Panc1 (cell line): ENCODE results near the gene RMDN3. TPM values are rescaled to one million over a fixed set of nuclear protein-coding genes. Genes with fewer than 3 reads are reported as not detected.

Source experiments
- ATAC-seq: fragments of 200-7000 bp; cut with Tn5 transposase; 2 replicates; pipeline ENCODE4 v1.9.1; 2020; ENCODE audit warnings: mild to moderate bottlenecking, moderate library complexity
- BruUV-seq: library from RNA; stranded (reverse); fragments of 400-500 nt; replicated peaks from 2 replicates; lab custom pipeline; 2021; lab: Mats Ljungman, UMichigan
- CTCF ChIA-PET: fragments of 300-600 bp; sonication (Branson Sonifier 250); formaldehyde crosslinking; loops from one replicate; lab custom pipeline; 2022; ENCODE audit warnings: antibody characterized with exemption; lab: Charles Lee
- POLR2A ChIA-PET: fragments of 300-600 bp; sonication (Branson Sonifier 250); formaldehyde crosslinking; loops from one replicate; lab custom pipeline; 2022; ENCODE audit warnings: antibody characterized with exemption; lab: Charles Lee
- DNase-seq: peaks from one replicate; pipeline ENCODE4 v3.0.0-alpha.2; 2010; ENCODE audit warnings: low read depth, low spot score
- H3K27ac ChIP-seq: 2 replicates; pipeline ENCODE4 v1.5.1; 2011; ENCODE audit warnings: mild to moderate bottlenecking, low read length, inconsistent platforms
- H3K27me3 ChIP-seq: fragments of 200-500 bp; sonication (Bioruptor generic); 2 replicates; pipeline ENCODE4 v1.6.0; 2014; ENCODE audit warnings: low read length, inconsistent platforms; ENCODE audit not compliant: control insufficient read depth, insufficient read depth
- H3K36me3 ChIP-seq: fragments of 200-500 bp; sonication (Bioruptor generic); 2 replicates; pipeline ENCODE4 v1.5.1; 2014; ENCODE audit warnings: inconsistent platforms, mild to moderate bottlenecking, low read length, moderate library complexity; ENCODE audit not compliant: control insufficient read depth, insufficient read depth
- H3K4me1 ChIP-seq: 2 replicates; pipeline ENCODE4 v1.5.1; 2011; ENCODE audit warnings: inconsistent platforms, mild to moderate bottlenecking, low read length, moderate library complexity; ENCODE audit not compliant: control insufficient read depth, insufficient read depth
- H3K4me3 ChIP-seq, 2 experiments: 2 replicates each; pipeline ENCODE4 v1.5.1; 2011 to 2012; ENCODE audit warnings: low read depth in 2 of 2, low read length in 2 of 2, mild to moderate bottlenecking in 2 of 2, inconsistent platforms in 1 of 2, moderate library complexity in 1 of 2
- H3K9me3 ChIP-seq: fragments of 200-500 bp; sonication (Bioruptor generic); 2 replicates; pipeline ENCODE4 v1.5.1; 2014; ENCODE audit warnings: low read depth, mild to moderate bottlenecking, inconsistent platforms, low read length, moderate library complexity; ENCODE audit not compliant: control insufficient read depth, insufficient read depth
- POLR2AphosphoS5 ChIP-seq: IDR thresholded peaks from 2 replicates; pipeline ENCODE4 v1.6.1; 2012; ENCODE audit warnings: mild to moderate bottlenecking, low read depth, low read length, moderate library complexity
- SIN3A ChIP-seq: IDR thresholded peaks from 2 replicates; pipeline ENCODE4 v1.6.1; 2012; ENCODE audit warnings: low read depth, mild to moderate bottlenecking, low read length, moderate library complexity, borderline replicate concordance; ENCODE audit not compliant: insufficient read depth
- TCF7L2 ChIP-seq: IDR thresholded peaks from 2 replicates; pipeline ENCODE4 v1.6.1; 2011; ENCODE audit warnings: mild to moderate bottlenecking, low read depth, low read length, inconsistent platforms
- in situ Hi-C: cut with HindIII; loops from 2 replicates; pipeline ENCODE4 v1.10.0; 2016; ENCODE audit warnings: low sequenced_read_pairs, low pct_unique_long_range_greater_than_20kb
- intact Hi-C: fragments of 100-400 bp; cut with micrococcal nuclease; formaldehyde crosslinking; loops from one replicate; pipeline ENCODE4 v1.10.0; 2022; ENCODE audit not compliant: unreplicated experiment
- total RNA-seq: library from RNA; stranded (reverse); gene quantifications from one replicate; pipeline ENCODE4 v1.2.1, GENCODE V29; 2021; ENCODE audit not compliant: unreplicated experiment
- TF ChIP-seq, protein P1 (sequence below), 2 experiments: IDR thresholded peaks; 2 replicates each; pipeline ENCODE4 v1.6.1; 2011 to 2012; ENCODE audit warnings: low read depth in 2 of 2, control low read depth in 1 of 2, low read length in 1 of 2, mild to moderate bottlenecking in 1 of 2, moderate library complexity in 1 of 2; ENCODE audit not compliant: insufficient read depth in 1 of 2
- TF ChIP-seq, protein P2 (sequence below): fragments of 450-650 bp; IDR thresholded peaks from 2 replicates; pipeline ENCODE4 v1.5.1; 2017; ENCODE audit warnings: mild to moderate bottlenecking

RMDN3 gene
- total RNA-seq, 1 experiment from 2014 or later: 33.2 TPM

DNA sequence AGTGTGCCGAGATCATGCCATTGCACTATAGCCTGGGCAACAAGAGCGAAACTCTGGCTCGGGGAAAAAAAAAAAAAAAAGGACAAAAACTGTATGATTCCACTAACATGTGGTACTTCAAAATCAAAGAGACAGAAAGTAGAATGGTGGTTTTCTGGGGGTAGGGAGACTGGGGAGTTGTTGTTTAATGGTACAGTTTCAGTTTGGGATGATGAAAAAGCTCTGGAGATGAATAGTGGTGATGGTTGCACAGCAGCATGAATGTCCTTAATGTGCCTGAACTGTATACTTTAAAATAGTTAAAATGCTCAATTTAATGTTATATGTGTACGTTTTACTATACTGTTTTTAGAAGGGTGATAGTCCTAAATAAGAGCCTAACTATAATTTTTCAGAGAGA lies 32.7 kb downstream of the RMDN3 start:
- no peaks in the 10 kb centered on the region for H3K27me3 ChIP-seq
- in situ Hi-C loops: no loop called here
- H3K36me3 ChIP-seq: no peaks in the 10 kb centered on the region
- no peak overlapping the region for H3K4me3 ChIP-seq
- no peak for TF ChIP-seq POLR2AphosphoS5
- TF ChIP-seq TCF7L2: no peak
- H3K4me1 ChIP-seq: no peaks in the 10 kb centered on the region
- ChIA-PET CTCF (no interaction called here), POLR2A (no interaction called here)
- intact Hi-C loops: no loop called here
- BruUV-seq: no TSS peak
- DNase-seq (no peak), ATAC-seq (no peak)
- H3K9me3 ChIP-seq: no peaks in the 10 kb centered on the region
- no peak overlapping the region for H3K27ac ChIP-seq

DNA sequence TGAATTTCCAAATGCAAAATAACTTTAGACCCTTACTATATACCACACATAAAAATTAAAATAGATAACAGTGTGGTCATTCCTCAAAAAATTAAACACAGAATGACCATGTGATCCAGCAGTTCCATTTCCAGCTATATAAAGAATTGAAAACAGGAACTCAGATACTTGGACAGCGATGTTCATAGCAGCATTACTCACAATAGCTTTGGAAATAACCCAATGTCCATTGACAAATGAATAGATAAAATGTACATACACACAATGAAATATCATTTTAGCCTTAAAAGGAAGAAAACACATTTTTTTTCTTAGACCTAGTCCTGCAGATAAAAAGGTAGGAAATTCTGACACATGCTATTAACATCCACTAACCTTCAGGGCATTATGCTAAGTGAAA lies 33.4 kb downstream of the RMDN3 start:
- Histone ChIP-seq H3K36me3 (no peaks in the 10 kb centered on the region), H3K4me3 (no peak overlapping the region), H3K27ac (no peak overlapping the region), H3K4me1 (no peaks in the 10 kb centered on the region), H3K9me3 (no peaks in the 10 kb centered on the region), H3K27me3 (no peaks in the 10 kb centered on the region)
- intact Hi-C loops (no loop called here), in situ Hi-C loops (no loop called here)
- ATAC-seq (no peak), DNase-seq (no peak)
- ChIA-PET POLR2A (no interaction called here), CTCF (no interaction called here)
- TF ChIP-seq SIN3A (no peak), TCF7L2 (no peak), POLR2AphosphoS5 (no peak)
- TF ChIP-seq, protein P1, sequence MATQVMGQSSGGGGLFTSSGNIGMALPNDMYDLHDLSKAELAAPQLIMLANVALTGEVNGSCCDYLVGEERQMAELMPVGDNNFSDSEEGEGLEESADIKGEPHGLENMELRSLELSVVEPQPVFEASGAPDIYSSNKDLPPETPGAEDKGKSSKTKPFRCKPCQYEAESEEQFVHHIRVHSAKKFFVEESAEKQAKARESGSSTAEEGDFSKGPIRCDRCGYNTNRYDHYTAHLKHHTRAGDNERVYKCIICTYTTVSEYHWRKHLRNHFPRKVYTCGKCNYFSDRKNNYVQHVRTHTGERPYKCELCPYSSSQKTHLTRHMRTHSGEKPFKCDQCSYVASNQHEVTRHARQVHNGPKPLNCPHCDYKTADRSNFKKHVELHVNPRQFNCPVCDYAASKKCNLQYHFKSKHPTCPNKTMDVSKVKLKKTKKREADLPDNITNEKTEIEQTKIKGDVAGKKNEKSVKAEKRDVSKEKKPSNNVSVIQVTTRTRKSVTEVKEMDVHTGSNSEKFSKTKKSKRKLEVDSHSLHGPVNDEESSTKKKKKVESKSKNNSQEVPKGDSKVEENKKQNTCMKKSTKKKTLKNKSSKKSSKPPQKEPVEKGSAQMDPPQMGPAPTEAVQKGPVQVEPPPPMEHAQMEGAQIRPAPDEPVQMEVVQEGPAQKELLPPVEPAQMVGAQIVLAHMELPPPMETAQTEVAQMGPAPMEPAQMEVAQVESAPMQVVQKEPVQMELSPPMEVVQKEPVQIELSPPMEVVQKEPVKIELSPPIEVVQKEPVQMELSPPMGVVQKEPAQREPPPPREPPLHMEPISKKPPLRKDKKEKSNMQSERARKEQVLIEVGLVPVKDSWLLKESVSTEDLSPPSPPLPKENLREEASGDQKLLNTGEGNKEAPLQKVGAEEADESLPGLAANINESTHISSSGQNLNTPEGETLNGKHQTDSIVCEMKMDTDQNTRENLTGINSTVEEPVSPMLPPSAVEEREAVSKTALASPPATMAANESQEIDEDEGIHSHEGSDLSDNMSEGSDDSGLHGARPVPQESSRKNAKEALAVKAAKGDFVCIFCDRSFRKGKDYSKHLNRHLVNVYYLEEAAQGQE (IDR thresholded peaks at IDR 0.05; ENCODE audit: insufficient read depth in 1 of 2, low read depth in 2 of 2, low read length in 1 of 2): no peak
- TF ChIP-seq, protein P2, sequence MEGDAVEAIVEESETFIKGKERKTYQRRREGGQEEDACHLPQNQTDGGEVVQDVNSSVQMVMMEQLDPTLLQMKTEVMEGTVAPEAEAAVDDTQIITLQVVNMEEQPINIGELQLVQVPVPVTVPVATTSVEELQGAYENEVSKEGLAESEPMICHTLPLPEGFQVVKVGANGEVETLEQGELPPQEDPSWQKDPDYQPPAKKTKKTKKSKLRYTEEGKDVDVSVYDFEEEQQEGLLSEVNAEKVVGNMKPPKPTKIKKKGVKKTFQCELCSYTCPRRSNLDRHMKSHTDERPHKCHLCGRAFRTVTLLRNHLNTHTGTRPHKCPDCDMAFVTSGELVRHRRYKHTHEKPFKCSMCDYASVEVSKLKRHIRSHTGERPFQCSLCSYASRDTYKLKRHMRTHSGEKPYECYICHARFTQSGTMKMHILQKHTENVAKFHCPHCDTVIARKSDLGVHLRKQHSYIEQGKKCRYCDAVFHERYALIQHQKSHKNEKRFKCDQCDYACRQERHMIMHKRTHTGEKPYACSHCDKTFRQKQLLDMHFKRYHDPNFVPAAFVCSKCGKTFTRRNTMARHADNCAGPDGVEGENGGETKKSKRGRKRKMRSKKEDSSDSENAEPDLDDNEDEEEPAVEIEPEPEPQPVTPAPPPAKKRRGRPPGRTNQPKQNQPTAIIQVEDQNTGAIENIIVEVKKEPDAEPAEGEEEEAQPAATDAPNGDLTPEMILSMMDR: no peak
- no TSS peak for BruUV-seq

DNA sequence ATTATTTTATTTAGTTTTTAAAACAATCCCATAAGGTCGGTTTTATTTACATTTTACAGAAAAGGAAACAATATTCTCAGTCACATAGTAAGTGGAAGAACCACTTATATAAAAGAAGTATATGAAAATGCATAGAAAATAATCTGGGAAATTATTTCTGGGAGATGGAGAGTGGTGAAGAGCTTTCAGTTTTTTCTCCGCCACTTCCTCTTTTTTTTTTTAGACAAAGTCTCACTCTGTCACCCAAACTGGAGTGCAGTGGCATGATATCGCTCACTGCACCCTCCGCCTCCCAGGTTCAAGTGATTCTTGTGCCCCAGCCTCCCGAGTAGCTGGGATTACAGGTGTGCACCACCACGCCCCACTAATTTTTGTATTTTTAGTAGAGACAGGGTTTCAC lies 38.9 kb downstream of the RMDN3 start:
- no peak for ATAC-seq
- DNase-seq: no peak
- H3K9me3 ChIP-seq: no peaks in the 10 kb centered on the region
- ChIA-PET CTCF (interaction anchor here (0.7 kb wide), 1 partner anchor 70 kb away, joined by 4 read pairs; no protein-coding TSS in a partner anchor), POLR2A (no interaction called here)
- TF ChIP-seq, protein P1 (IDR thresholded peaks at IDR 0.05; ENCODE audit: insufficient read depth in 1 of 2, low read depth in 2 of 2, low read length in 1 of 2): no peak
- TF ChIP-seq TCF7L2: no peak
- BruUV-seq: no TSS peak
- H3K27ac ChIP-seq: no peak overlapping the region
- H3K4me3 ChIP-seq: no peak overlapping the region
- in situ Hi-C loops: no loop called here
- H3K36me3 ChIP-seq: peaks cover 6% of the 10 kb centered on the region; the same call in 1 of the 2 replicates
- H3K27me3 ChIP-seq: no peaks in the 10 kb centered on the region
- intact Hi-C loops: no loop called here
- H3K4me1 ChIP-seq: no peaks in the 10 kb centered on the region
